A549 (cell line): ENCODE results near the gene SETD2. TPM values are rescaled to one million over a fixed set of nuclear protein-coding genes. Genes with fewer than 3 reads are reported as not detected.

Experiments used
- ATAC-seq, 2 experiments: fragments of 200-7000 bp in 1 of 2; fragments of >200 bp in 1 of 2; cut with Nextera tagmentation in 1 of 2; cut with Tn5 transposase in 1 of 2; 3 replicates each; pipeline versions ENCODE4 v1.8.0 to v1.9.1; 2018 to 2020; ENCODE audit warnings: mild to moderate bottlenecking in 1 of 2, moderate library complexity in 1 of 2
- CTCF ChIA-PET: fragments of 300-600 bp; sonication (Branson Sonifier 250); formaldehyde crosslinking; extraction: SDS; loops from one replicate; lab custom pipeline; 2021; ENCODE audit warnings: antibody characterized with exemption, inconsistent platforms; lab: Yijun Ruan, JAX
- POLR2A ChIA-PET: fragments of 350-600 bp; formaldehyde crosslinking; extraction: SDS; loops from one replicate; lab custom pipeline; 2021; ENCODE audit warnings: antibody characterized with exemption, inconsistent platforms; lab: Yijun Ruan, JAX
- DNase-seq, 2 experiments: peaks; one replicate each; pipeline versions ENCODE4 v3.0.0 to v3.0.0-alpha.2; 2011 to 2016; ENCODE audit warnings: low read depth in 1 of 2, low spot score in 1 of 2
- FAIRE-seq: peaks from 2 replicates; lab custom pipeline; 2011; peaks lifted over from hg19 to GRCh38; lab: Jason Lieb, UNC
- H3K27ac ChIP-seq, 2 experiments: fragments of >200 bp; sonication (Bioruptor Twin); formaldehyde crosslinking; 3 replicates each; pipeline ENCODE4 v1.5.1; 2016 to 2017
- H3K4me1 ChIP-seq: fragments of >200 bp; sonication (Bioruptor Twin); formaldehyde crosslinking; 3 replicates; pipeline ENCODE4 v1.6.1; 2016
- H3K4me2 ChIP-seq: fragments of >200 bp; sonication (Bioruptor Twin); formaldehyde crosslinking; 3 replicates; pipeline ENCODE4 v1.6.1; 2016
- H3K4me3 ChIP-seq: fragments of >200 bp; sonication (Bioruptor Twin); formaldehyde crosslinking; 3 replicates; pipeline ENCODE4 v1.5.1; 2016
- H3K9me3 ChIP-seq: fragments of >200 bp; sonication (Bioruptor Twin); formaldehyde crosslinking; 3 replicates; pipeline ENCODE4 v1.6.1; 2016
- BHLHE40 ChIP-seq: IDR thresholded peaks from 2 replicates; pipeline ENCODE4 v1.6.1; 2012; ENCODE audit warnings: low read depth, low read length, inconsistent platforms
- CHD2 ChIP-seq: fragments of 150-350 bp; IDR thresholded peaks from 2 replicates; pipeline ENCODE4 v1.6.1; 2014; ENCODE audit warnings: low read length; ENCODE audit not compliant: partially characterized antibody
- EHF ChIP-seq: fragments of 250-450 bp; sonication (Bioruptor Pico); IDR thresholded peaks from 2 replicates; pipeline ENCODE4 v1.5.0; 2020; ENCODE audit warnings: mild to moderate bottlenecking
- EP300 ChIP-seq, 2 experiments: fragments of >200 bp; sonication (Bioruptor Twin); formaldehyde crosslinking; IDR thresholded peaks; 2 replicates in 1 of 2; 3 replicates in 1 of 2; pipeline ENCODE4 v1.6.1; 2016 to 2017
- ESRRA ChIP-seq: fragments of 150-350 bp; IDR thresholded peaks from 2 replicates; pipeline ENCODE4 v1.6.1; 2014; ENCODE audit warnings: mild to moderate bottlenecking, low read length, borderline replicate concordance
- FOXS1 ChIP-seq: fragments of 250-450 bp; sonication (Bioruptor Pico); IDR thresholded peaks from 2 replicates; pipeline ENCODE4 v1.5.0; 2020; ENCODE audit warnings: mild to moderate bottlenecking, moderate library complexity
- HEYL ChIP-seq: fragments of 250-450 bp; sonication (Bioruptor Pico); IDR thresholded peaks from 2 replicates; pipeline ENCODE4 v1.8.0; 2021; ENCODE audit warnings: mild to moderate bottlenecking, moderate library complexity
- HOXA7 ChIP-seq: fragments of 250-450 bp; sonication (Bioruptor Pico); IDR thresholded peaks from 2 replicates; pipeline ENCODE4 v1.5.0; 2020; ENCODE audit warnings: mild to moderate bottlenecking, moderate library complexity
- JUN ChIP-seq, 2 experiments: fragments of >200 bp; sonication (Bioruptor Twin); formaldehyde crosslinking; IDR thresholded peaks; 2 replicates in 1 of 2; 3 replicates in 1 of 2; pipeline ENCODE4 v1.6.1; 2016 to 2017
- MYC ChIP-seq: IDR thresholded peaks from 2 replicates; pipeline ENCODE4 v1.6.1; 2012; ENCODE audit warnings: mild to moderate bottlenecking, inconsistent platforms, low read length, improper control_type of control experiment, borderline replicate concordance
- NPAS2 ChIP-seq: fragments of 250-450 bp; sonication (Bioruptor Pico); IDR thresholded peaks from 2 replicates; pipeline ENCODE4 v1.8.0; 2022; ENCODE audit warnings: mild to moderate bottlenecking, moderate library complexity, borderline replicate concordance
- NR3C1 ChIP-seq: fragments of >200 bp; sonication (Bioruptor Twin); formaldehyde crosslinking; IDR thresholded peaks from 3 replicates; pipeline ENCODE4 v1.6.1; 2017
- PHF8 ChIP-seq: fragments of 200-600 bp; sonication (generic); IDR thresholded peaks from 2 replicates; pipeline ENCODE4 v1.6.1; 2016; ENCODE audit warnings: low read depth, mild to moderate bottlenecking, antibody characterized with exemption, moderate library complexity, borderline replicate concordance
- POLR2A ChIP-seq: IDR thresholded peaks from 2 replicates; pipeline ENCODE4 v1.6.1; 2012; ENCODE audit warnings: mild to moderate bottlenecking, low read length
- POLR2AphosphoS2 ChIP-seq: conservative IDR thresholded peaks from 2 replicates; pipeline ENCODE4 v1.6.1; 2012; ENCODE audit warnings: low read length, improper control_type of control experiment, inconsistent platforms
- RCOR1 ChIP-seq: fragments of 150-350 bp; IDR thresholded peaks from 2 replicates; pipeline ENCODE4 v1.6.1; 2014; ENCODE audit warnings: antibody characterized with exemption, low read length, low read depth
- RNF2 ChIP-seq: fragments of 200-600 bp; sonication (generic); IDR thresholded peaks from 2 replicates; pipeline ENCODE4 v1.6.1; 2016; ENCODE audit warnings: low read depth, mild to moderate bottlenecking, antibody characterized with exemption, moderate library complexity, borderline replicate concordance
- SMC3 ChIP-seq: fragments of >200 bp; sonication (Bioruptor Twin); formaldehyde crosslinking; IDR thresholded peaks from 3 replicates; pipeline ENCODE4 v1.6.1; 2018; ENCODE audit warnings: inconsistent platforms
- SREBF2 ChIP-seq: fragments of 450-650 bp; IDR thresholded peaks from 2 replicates; pipeline ENCODE4 v1.6.1; 2014; ENCODE audit warnings: mild to moderate bottlenecking, moderate library complexity
- ZC3H11A ChIP-seq: fragments of 450-650 bp; IDR thresholded peaks from 2 replicates; pipeline ENCODE4 v1.6.1; 2014; ENCODE audit warnings: antibody characterized with exemption, mild to moderate bottlenecking
- ZFP36 ChIP-seq: fragments of 450-650 bp; IDR thresholded peaks from 2 replicates; pipeline ENCODE4 v1.6.1; 2014; ENCODE audit warnings: borderline replicate concordance; ENCODE audit not compliant: partially characterized antibody
- ZSCAN20 ChIP-seq: fragments of 250-450 bp; sonication (Bioruptor Pico); IDR thresholded peaks from 2 replicates; pipeline ENCODE4 v1.8.0; 2022; ENCODE audit warnings: mild to moderate bottlenecking, moderate library complexity
- WGBS: methylation state at CpG from one replicate; pipeline ENCODE4 v1.1.6; 2017; ENCODE audit errors: missing lambda C conversion rate; 5-methylcytosine and 5-hydroxymethylcytosine counted together
- polyA plus RNA-seq, 4 experiments: library from polyadenylated mRNA; depleted of rRNA in 3 of 4; stranded (reverse); fragments of >200 nt; fragmentation: RNase III in 1 of 4; extraction: RNeasy Plus Mini Kit Qiagen cat#74134 plus additional on column Dnase treatment in 1 of 4; gene quantifications; 2 replicates in 3 of 4; 3 replicates in 1 of 4; pipeline ENCODE4 v1.2.3, GENCODE V29; 2011 to 2017

SETD2 gene
- polyA plus RNA-seq, 2 of the 4 experiments (the other 2 are of a cell fraction), result 16.8 to 26.1 TPM

GRCh38 chr3:47002171-47003055, 161.5 kb downstream of the SETD2 start:
- CTCF ChIA-PET, result interaction anchor here (0.9 to 2.0 kb wide), 2 partner anchors 25 to 93 kb away, joined by 3 to 4 read pairs; no protein-coding TSS in a partner anchor

DNA sequence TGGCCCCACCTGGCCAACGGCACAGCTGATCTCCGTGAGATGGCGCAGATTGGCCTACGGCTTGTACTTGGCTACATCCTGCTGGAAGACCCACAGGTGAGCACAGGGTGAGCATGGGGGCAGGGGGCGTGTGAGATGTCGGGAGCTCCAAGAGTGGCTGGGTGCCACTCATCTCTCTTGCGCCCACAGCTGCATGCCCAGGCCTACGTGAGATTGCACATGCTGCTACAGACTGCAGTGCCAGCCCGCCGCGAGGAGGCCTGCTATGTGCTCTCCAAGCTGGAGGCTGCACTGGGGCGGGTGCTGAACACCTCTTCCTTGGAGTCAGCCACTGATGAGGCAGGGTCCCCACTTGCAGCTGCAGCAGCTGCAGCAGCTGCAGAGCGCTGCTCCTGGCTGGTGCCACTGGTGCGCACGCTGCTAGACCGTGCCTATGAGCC, 162.2 kb downstream of the SETD2 start:
- FAIRE-seq (no peak), DNase-seq (no peak), ATAC-seq (no peak)
- H3K4me3 ChIP-seq, result no peak overlapping the region
- ChIA-PET POLR2A (no interaction called here), CTCF (interaction anchor here (0.7 to 2.0 kb wide), 3 partner anchors 78 to 107 kb away, joined by 4 to 5 read pairs (median 4); no protein-coding TSS in a partner anchor)
- H3K4me1 ChIP-seq, result peaks cover 12% of the 10 kb centered on the region
- TF ChIP-seq POLR2A (no peak), FOXS1 (no peak), NR3C1 (no peak), NPAS2 (CRISPR knock-in tag) (no peak), RNF2 (no peak), CHD2 (no peak), BHLHE40 (no peak), MYC (no peak)
- no peaks in the 10 kb centered on the region for H3K9me3 ChIP-seq
- 94% methylated on average over 11 of the region's 16 CpGs for WGBS
- no peak overlapping the region for H3K27ac ChIP-seq
- no peak overlapping the region for H3K4me2 ChIP-seq

More at GRCh38 chr3:47002171-47003055, 161.5 kb downstream of the SETD2 start:
- Histone ChIP-seq H3K4me3 (no peak overlapping the region), H3K4me2 (no peak overlapping the region), H3K9me3 (no peaks in the 10 kb centered on the region), H3K27ac (no peak overlapping the region), H3K4me1 (peaks cover 12% of the 10 kb centered on the region)
- no peak for DNase-seq
- ATAC-seq, result no peak
- FAIRE-seq, result no peak
- TF ChIP-seq JUN (IDR thresholded peaks at IDR 0.05), result no peak
- TF ChIP-seq EP300 (IDR thresholded peaks at IDR 0.05), result no peak
- no peak for TF ChIP-seq POLR2AphosphoS2
- no peak for TF ChIP-seq BHLHE40
- TF ChIP-seq PHF8, result no peak
- TF ChIP-seq MYC, result no peak
- TF ChIP-seq ZFP36, result no peak
- no peak for TF ChIP-seq HOXA7 (CRISPR knock-in tag)
- TF ChIP-seq HEYL (CRISPR knock-in tag), result no peak
- 91% methylated on average over 15 of the region's 35 CpGs for WGBS
- POLR2A ChIA-PET, result no interaction called here

DNA sequence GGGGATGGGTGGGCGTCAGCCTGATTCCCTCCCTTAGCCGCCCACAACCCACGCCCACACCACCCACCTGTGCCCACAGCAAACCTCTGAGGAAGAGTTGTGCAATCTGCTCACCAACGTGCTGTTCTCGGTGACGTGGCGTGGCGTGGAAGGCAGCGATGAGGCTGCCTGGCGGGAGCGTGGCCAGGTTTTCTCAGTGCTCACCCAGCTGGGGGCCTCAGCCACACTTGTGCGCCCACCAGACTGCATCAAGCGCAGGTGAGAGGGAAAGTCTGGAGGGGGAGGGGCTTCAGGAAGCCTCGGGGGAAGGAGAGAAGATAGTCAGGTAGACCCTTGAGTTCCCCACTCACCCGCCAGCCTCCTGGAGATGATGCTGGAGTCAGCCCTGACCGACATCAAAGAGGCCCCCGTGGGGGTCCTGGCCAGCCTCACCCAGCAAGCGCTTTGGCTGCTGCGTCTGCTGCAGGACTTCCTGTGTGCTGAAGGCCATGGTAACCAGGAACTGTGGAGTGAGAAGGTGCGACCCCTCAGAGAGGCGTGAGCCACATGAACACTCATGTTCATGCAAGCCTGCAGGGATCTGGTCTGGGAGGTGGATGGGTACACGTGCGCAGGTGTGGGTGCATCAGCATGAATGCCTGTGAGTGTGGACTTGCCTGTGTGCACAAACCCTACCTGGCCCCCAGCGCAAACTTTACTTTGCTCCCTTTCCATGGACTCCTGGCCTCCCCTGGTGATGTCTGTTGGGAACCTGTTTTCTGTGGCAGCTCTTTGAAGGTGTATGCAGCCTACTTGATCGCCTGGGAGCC, 162.8 kb downstream of the SETD2 start:
- Histone ChIP-seq H3K27ac (no peak overlapping the region), H3K4me2 (no peak overlapping the region), H3K9me3 (no peaks in the 10 kb centered on the region)
- DNase-seq, result no peak
- TF ChIP-seq RCOR1, result no peak
- TF ChIP-seq ESRRA, result no peak
- TF ChIP-seq SMC3, result no peak
- no peak for TF ChIP-seq ZC3H11A
- TF ChIP-seq EHF, result no peak
- no peak for TF ChIP-seq FOXS1
- no peak for TF ChIP-seq ZSCAN20 (CRISPR knock-in tag)
- no peak for TF ChIP-seq HOXA7 (CRISPR knock-in tag)
- TF ChIP-seq SREBF2, result no peak
- TF ChIP-seq, all 56 proteins: peak for 0
- CTCF ChIA-PET, result interaction anchor here (0.7 to 4.8 kb wide), 4 partner anchors 77 to 106 kb away, joined by 4 to 54 read pairs (median 4); no protein-coding TSS in a partner anchor
- POLR2A ChIA-PET, result no interaction called here
- Histone ChIP-seq H3K4me1 (peaks cover 12% of the 10 kb centered on the region), H3K4me3 (no peak overlapping the region)
- 97% methylated on average over 16 of the region's 25 CpGs for WGBS
- ATAC-seq (no peak), FAIRE-seq (no peak)
